Measurements from ENCODE around the gene COL4A1. TPM values are rescaled to one million over a fixed set of nuclear protein-coding genes. Genes with fewer than 3 reads are reported as not detected.
A peak's percentile ranks its signal among the peaks of the same experiment; 100 is the strongest.

The COL4A1 gene
- total RNA-seq, 2 donors from 2014 or later = 505 to 852 TPM

DNA sequence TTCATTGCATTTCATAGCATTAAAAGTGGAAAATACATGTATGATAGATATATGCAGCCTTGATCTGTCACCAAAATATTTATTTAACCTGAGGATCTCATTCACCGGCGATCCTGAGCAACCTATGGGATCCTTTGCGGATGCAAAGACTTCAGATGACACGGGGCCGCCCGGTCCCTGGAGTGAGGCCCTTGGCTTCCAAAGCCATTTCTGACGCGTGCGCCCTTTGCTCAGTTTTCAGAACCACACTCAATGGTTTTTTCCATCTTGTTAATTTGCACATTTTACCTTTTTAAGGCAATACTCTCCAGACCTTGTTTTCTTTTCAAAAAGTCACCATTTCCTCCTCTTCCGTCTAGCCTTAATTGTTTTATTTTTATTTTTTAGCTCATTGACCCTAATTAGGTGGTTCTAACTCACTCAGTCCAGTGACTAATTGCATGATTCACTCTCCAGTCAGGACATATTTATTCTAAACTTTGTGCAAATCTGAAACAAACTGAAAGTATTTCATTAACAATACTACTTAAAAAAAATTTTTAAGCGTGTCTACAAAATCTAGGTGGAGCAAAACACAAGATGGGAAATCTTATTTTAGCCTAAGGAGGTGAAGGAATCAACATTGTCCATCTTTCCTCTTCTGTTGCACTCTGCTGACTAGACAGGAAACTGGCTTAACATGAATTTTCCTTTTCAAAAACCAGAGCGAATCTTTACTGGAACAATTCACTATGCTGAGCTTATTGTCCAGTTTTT, 47.9 kb downstream of the COL4A1 start:
- H3K4me3 ChIP-seq = peak overlapping the region; percentile 13

DNA sequence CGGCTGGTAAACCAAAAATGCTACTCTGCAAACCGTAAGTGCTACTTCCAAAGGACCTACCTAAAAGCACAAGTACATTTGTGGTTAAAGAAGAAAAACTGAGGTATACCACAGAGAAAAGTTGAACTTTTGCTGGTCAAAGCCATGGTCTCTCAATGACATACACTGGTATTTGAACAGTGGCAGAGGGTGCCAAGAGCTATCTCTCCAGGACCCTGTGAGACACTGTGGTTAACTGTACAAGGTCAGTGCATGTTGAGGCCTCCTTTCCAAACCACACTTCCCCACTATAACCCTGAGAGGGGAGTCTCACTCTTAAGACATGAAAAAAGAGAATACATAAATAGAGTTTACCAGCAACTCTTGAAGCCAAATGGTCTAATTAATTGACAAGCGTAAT, 49.5 kb downstream of the COL4A1 start:
- Histone ChIP-seq H3K27me3 (replicated peaks; ENCODE audit: insufficient read depth) (peaks cover 5% of the 10 kb centered on the region), H3K36me3 (no peaks in the 10 kb centered on the region), H3K4me1 (ENCODE audit: control insufficient read depth in 1 of 2, low read depth in 2 of 2) (peaks cover 49 to 77% of the 10 kb centered on the region in 2 donors), H3K4me3 (no peak overlapping the region), H3K9me3 (no peaks in the 10 kb centered on the region), H3K27ac (peak overlapping the region; percentile 90 to 99)
- DNase-seq (ENCODE audit: low spot score) (no peak), ATAC-seq (ENCODE audit: insufficient number of reproducible peaks, low FRiP score, low read depth) (no peak)
- TF ChIP-seq, protein P1, sequence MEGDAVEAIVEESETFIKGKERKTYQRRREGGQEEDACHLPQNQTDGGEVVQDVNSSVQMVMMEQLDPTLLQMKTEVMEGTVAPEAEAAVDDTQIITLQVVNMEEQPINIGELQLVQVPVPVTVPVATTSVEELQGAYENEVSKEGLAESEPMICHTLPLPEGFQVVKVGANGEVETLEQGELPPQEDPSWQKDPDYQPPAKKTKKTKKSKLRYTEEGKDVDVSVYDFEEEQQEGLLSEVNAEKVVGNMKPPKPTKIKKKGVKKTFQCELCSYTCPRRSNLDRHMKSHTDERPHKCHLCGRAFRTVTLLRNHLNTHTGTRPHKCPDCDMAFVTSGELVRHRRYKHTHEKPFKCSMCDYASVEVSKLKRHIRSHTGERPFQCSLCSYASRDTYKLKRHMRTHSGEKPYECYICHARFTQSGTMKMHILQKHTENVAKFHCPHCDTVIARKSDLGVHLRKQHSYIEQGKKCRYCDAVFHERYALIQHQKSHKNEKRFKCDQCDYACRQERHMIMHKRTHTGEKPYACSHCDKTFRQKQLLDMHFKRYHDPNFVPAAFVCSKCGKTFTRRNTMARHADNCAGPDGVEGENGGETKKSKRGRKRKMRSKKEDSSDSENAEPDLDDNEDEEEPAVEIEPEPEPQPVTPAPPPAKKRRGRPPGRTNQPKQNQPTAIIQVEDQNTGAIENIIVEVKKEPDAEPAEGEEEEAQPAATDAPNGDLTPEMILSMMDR (IDR thresholded peaks at IDR 0.05) = no peak

More for the DNA sequence above, 47.9 kb downstream of the COL4A1 start:
- ATAC-seq (ENCODE audit: insufficient number of reproducible peaks, low FRiP score, low read depth) (no peak), DNase-seq (ENCODE audit: low spot score) (no peak)
- Histone ChIP-seq H3K27me3 (replicated peaks; ENCODE audit: insufficient read depth) (peaks cover 5% of the 10 kb centered on the region), H3K36me3 (no peaks in the 10 kb centered on the region), H3K9me3 (no peaks in the 10 kb centered on the region), H3K4me1 (ENCODE audit: control insufficient read depth in 1 of 2, low read depth in 2 of 2) (peaks cover 59 to 89% of the 10 kb centered on the region in 2 donors), H3K27ac (peak overlapping the region; percentile 65 to 72)
- TF ChIP-seq, protein P1 (IDR thresholded peaks at IDR 0.05) = no peak

GRCh38 chr13:110256126-110256905, 50.6 kb downstream of the COL4A1 start:
- Histone ChIP-seq H3K9me3 (no peaks in the 10 kb centered on the region), H3K27me3 (replicated peaks; ENCODE audit: insufficient read depth) (peaks cover 5% of the 10 kb centered on the region), H3K4me1 (ENCODE audit: control insufficient read depth in 1 of 2, low read depth in 2 of 2) (peaks cover 44 to 74% of the 10 kb centered on the region in 2 donors), H3K27ac (peak overlapping the region; percentile 90 to 99), H3K4me3 (peak overlapping the region; percentile 2), H3K36me3 (no peaks in the 10 kb centered on the region)
- ATAC-seq (ENCODE audit: insufficient number of reproducible peaks, low FRiP score, low read depth) = no peak
- TF ChIP-seq, protein P1 (IDR thresholded peaks at IDR 0.05) = no peak
- DNase-seq (ENCODE audit: low spot score) = no peak

- H3K4me3 ChIP-seq = no peak overlapping the region
- no peaks in the 10 kb centered on the region for H3K9me3 ChIP-seq
- TF ChIP-seq, protein P1 (IDR thresholded peaks at IDR 0.05) = no peak
- ATAC-seq (ENCODE audit: insufficient number of reproducible peaks, low FRiP score, low read depth) (no peak), DNase-seq (ENCODE audit: low spot score) (no peak)
- H3K4me1 ChIP-seq (ENCODE audit: control insufficient read depth in 1 of 2, low read depth in 2 of 2) = peaks cover 49 to 75% of the 10 kb centered on the region in 2 donors
- H3K27me3 ChIP-seq (replicated peaks; ENCODE audit: insufficient read depth) = peaks cover 5% of the 10 kb centered on the region
- no peaks in the 10 kb centered on the region for H3K36me3 ChIP-seq
- H3K27ac ChIP-seq = peak overlapping the region; percentile 94 to 99
These were observed 52.0 kb downstream of the COL4A1 start for GRCh38 chr13:110254751-110255553.
